GDM1 (cell line): Measurements from ENCODE around the gene SCN3A.

Source experiments
- DNase-seq: peaks from one replicate; lab custom pipeline; 2025; lab: John Stamatoyannopoulos, UW

SCN3A gene

DNA sequence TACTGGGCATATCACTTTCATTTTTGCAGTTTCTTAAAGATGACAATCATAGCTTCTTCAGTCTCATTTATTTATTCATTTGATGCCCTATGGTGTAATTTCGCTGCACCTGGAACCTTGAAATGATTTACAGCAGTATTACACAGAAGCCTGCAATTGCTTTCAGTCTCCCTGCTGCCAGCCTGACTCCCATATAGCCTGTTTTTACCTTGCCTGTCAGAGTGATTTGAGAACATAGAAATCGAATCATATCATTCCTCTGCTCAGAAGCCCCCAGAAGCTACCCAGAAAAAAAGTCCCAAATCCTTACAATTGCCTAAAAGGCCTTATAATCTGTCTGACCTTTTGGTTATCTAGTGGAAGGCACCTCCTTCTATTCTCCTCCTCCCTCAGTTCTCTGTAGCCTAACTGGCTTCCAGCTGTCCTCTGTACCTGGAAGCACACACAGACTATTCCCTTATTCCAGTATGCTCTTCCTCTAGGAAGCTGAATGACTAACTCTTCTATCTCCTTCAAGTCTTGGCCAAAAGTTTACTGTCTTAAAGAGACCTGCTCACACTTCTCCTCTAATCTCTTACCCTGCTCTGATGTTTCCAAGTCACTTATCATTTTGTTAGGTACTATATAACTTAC lies 12.6 kb downstream of the SCN3A start:
- no peak for DNase-seq

DNA sequence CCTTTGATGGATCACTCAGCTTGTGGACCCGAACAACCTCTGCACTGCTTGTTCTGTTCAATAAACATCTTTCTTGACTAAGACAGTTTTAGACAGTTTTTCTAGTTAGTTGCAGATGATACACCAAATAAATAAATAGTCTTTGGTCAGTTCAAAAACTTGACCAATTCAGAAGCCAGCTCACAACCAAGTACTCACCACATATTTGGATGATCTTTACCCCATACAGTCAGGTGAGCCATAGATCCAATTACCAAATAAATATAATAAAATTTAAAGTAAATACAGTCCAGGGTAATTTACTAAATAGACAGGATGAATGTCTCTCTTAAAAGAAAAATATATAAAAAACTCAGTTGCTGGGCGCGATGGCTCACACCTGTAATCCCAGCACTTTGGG lies 18.2 kb downstream of the SCN3A start:
- no peak for DNase-seq

DNA sequence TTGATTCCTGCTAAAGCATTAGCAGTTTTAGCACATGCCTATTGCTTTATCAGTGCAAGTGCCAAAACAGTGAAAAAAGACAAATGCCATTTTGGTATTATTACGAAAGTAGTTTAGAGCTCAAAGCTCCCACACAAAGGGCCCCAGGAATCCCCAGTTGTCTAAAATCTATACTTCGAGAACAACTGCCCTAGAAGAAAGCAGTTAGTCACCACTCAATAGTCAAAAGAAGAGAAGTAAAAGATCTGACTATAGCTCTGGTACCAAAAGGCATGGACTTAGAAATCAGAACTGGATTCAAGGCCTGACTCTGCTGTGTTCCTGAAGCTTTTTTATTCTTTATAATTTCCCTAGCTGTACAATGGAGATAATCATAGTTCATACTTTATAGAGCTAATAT lies 21.8 kb downstream of the SCN3A start:
- no peak for DNase-seq

- no peak for DNase-seq
Observed at GRCh38 chr2:165176780-165177179, 27.1 kb downstream of the SCN3A start.

DNA sequence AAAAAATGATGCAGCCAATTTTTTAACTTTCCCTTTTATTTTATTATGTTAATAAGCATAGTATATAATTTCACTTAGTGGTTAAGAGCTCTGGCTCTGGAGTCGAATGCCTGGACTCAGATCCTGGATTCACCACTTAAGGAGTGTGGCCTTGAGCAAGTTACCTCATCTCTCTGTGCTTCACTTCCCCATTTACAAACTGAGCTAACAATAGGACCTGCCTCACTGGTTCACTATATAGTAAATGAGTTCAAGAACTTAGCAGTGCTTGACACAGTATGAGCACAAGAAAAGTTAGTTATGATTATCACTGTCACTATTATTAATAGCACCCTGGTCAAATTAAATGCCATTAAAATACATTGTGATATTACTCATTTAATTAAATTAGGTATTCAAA lies 30.6 kb downstream of the SCN3A start:
- no peak for DNase-seq

- no peak for DNase-seq
Observed at GRCh38 chr2:165164201-165164600, 39.6 kb downstream of the SCN3A start.

DNA sequence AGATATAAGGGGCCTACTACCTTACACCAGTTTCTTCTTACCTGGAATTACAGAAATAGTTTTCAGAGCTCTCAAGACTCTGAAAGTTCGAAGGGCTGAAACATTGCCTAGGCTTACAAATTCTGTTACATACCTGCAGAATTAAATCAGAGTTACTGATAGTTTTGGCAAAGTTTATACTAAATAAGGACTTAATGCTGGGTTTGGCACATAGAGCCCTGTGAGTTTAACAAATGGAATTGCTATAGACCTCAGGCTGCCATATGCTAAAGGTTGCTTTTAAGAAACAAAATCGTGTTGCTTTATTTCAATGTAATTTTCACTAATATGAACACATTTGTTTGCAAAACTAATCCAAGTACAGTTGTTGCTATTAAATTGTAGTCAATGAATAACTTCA lies 40.1 kb downstream of the SCN3A start:
- no peak for DNase-seq

- DNase-seq, result no peak
Observed at GRCh38 chr2:165162466-165162865, 41.4 kb downstream of the SCN3A start.

DNA sequence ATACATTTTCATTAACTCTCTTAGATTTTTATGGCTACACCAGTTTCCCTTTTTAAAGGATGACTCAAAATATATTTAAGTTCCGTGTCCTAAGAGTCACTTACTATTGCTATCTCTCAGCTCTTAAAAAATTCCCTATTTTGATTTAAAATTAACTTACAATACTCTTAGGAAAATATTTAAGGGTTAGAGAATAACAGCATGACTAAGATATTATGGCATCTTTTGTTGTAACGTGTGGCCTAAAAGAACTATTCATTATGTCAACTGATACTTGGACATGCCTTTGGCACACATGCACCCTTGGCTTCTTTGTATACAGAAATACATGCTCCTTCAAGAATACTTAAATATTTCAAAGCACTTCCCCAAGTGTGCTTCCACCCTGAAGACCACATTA lies 42.3 kb downstream of the SCN3A start:
- no peak for DNase-seq

DNA sequence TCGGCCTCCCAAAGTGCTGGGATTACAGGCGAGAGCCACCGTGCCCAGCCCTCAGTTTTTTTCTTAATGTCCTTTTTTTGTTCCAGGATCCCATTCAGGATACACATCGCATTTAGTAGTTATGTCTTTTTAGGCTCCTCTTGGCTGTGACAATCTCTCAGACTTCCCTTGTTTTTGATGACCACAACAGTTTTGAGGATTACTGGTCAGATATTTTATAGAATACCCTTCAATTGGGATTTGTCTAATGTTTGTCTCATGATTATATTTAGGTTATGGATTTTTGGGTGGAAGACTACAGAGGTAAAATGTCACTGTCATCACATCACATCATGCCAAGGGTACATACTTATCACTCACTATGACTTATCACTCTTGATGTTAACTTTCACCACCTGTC lies 46.7 kb downstream of the SCN3A start:
- DNase-seq, result no peak

- DNase-seq, result no peak
Observed at GRCh38 chr2:165155152-165155551, 48.7 kb downstream of the SCN3A start.

DNA sequence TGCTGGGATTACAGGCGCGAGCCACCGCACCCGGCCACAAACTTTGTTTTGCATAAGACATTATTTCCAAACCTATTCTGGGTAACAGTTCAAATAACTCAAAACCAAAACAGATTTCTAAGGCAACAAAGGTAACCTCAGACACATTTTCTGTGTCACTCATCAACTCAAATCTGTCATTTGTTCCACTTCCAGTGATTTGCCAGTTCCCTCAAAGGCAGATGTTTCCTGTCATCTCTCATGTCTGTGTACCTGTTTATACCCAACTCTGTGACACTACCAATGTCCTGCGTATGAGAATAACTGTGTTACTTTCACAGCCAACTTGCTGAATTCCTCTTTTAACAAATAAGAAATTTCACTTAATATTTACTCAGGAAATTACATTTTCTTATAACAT lies 54.4 kb downstream of the SCN3A start:
- DNase-seq, result no peak

DNA sequence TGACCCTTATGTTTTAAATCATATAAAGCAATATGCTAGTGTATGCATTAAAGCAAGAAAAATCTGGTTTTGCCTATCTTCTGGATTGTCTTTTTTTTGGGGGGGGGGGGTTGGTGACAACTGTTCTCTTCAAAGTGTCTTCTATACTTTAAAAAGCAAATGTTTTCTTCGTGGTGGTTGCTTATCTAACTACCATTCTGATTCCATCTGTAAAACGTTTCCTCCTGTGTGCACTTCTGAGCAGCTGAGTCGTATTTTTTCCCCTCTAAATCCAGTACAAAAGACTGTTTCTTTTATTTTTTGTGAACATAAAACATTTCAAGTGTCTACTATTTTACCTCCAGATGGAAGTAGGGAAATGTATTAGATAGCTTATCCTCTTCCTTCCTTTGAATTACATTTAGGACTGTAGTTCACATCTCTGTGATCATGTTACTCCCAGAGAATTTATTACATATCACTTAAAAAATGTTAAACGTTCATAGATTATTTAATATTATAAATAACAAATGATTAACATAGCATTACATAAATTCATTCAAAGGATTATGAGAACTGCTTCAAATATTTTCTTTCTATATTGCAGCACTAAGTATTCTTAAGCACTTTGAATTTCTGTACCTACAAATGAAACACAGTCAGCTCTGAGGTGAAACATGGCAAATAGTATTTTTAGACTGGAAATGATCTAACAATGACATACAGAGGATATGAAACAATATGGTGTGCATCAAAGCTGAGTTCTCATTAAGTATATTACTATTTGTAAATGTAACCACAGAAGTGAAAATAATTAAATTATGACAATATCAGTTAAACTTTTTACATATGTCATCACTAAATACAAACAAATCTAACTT lies 56.4 kb downstream of the SCN3A start:
- peak; percentile 22 for DNase-seq

GRCh38 chr2:165144315-165144714 lies 59.5 kb downstream of the SCN3A start:
- DNase-seq, result peak; percentile 37

GRCh38 chr2:165141601-165142354 lies 62.1 kb downstream of the SCN3A start:
- no peak for DNase-seq

DNA sequence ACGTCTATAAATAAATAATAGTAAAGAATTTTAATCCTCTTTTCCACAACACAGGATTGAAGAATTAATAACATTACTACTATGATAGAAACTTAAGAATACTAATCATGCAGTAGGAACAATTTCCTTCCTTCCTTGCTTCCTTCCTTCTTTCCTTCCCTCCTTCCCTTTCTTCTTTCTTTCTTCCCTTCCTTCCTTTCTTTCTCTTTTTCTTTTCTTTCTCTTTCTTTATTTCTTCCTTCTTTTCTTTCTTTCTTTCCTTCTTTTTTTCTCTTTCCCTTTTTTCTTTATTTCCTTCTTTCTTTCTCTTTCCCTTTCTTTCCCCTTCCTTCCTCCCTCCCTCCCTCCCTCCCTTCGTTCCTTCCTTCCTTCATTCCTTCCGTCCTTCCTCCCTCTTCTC lies 77.6 kb downstream of the SCN3A start:
- DNase-seq, result no peak

- no peak for DNase-seq
Observed at GRCh38 chr2:165122521-165122920, 81.3 kb downstream of the SCN3A start.

DNA sequence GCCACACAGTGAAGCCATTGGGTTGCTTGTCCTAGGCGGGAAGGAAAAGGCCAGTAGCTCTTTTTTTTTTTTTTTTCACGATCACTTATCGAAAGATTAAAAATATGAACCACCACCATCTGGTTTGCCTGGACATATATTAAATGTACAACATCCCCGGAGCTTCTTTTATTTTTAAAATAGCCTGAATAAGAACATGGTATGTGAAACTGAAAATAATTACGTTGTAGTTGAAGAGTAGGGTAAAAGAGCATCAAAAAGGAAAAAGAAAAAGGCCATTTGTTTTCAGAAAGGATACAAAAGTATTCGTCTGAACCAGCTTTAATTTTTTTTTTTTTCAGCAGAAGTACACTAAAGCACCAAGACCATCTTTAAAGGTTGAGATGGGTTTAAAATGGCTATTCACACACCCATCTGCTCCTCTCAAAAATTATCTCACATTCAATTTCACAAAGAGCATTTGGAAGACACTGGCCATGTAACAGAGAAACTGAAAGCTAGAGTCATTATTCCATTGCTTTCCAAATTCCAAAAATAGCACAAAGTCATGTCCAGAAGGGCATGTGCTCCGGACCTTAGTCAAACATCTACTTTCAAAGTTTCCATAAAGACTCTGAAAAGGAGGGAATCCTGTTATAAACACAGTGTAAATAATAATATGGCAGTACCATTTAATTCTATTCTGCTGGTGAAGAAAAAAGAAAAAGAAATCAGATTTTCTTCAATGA lies 82.9 kb downstream of the SCN3A start:
- DNase-seq, result no peak

DNA sequence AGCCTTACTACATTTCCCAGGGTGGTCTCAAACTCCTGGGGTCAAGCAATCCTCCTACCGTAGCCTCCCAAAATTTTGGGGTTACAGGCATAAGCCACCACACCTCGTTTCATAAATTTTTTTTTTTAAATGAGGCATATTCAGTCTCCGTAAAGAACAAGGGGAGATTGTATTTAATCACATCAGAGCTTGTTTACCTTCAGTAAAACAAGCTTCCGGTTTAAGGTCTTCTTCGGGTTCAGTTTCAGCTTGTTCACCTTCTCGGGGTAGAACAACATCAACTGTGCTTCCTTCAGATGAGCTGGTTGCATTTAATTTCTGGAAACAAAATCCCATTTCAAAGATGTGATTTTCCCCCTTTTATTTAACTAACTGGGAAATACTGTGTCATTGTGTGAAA lies 88.6 kb downstream of the SCN3A start:
- no peak for DNase-seq

GRCh38 chr2:165114346-165114939 lies 89.4 kb downstream of the SCN3A start:
- no peak for DNase-seq

DNA sequence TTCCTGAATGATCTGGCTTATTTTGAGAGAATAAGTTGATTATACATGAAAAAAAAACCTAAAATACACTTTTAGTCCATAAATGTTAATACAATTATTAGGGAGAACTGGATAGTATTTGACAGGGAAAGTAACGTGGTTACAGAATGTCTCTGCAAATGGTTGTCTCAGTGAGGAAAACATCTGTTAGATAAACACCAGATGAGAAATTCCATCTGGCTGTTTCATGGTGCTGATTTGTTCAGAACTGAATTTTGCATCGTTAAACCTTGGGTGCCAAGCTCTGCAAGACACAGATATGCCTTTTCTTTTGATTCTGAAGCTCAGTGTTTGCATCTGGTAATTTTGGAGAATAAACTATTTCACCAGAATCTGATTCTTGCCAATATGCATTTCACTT lies 90.4 kb downstream of the SCN3A start:
- DNase-seq, result no peak

GRCh38 chr2:165112789-165113188 lies 91.1 kb downstream of the SCN3A start:
- no peak for DNase-seq
